HepG2 (cell line): ENCODE data around the gene CAMTA1. TPM values are rescaled to one million over a fixed set of nuclear protein-coding genes. Genes with fewer than 3 reads are reported as not detected.

ENCODE experiments used
- ARNT2 ChIP-seq: sonication (generic); formaldehyde crosslinking; IDR thresholded peaks from 2 replicates; pipeline ENCODE4 v1.8.0; 2022; ENCODE audit warnings: mild to moderate bottlenecking, low read depth, missing genetic modification reagents, moderate library complexity
- ATF5 ChIP-seq: sonication (generic); formaldehyde crosslinking; IDR thresholded peaks from 2 replicates; pipeline ENCODE4 v1.4.0; 2020; ENCODE audit warnings: mild to moderate bottlenecking, low read depth, missing genetic modification reagents
- CC2D1A ChIP-seq: sonication (generic); formaldehyde crosslinking; IDR thresholded peaks from 2 replicates; pipeline ENCODE4 v1.8.1; 2023; ENCODE audit warnings: mild to moderate bottlenecking, missing genetic modification reagents
- CHD2 ChIP-seq: IDR thresholded peaks from 2 replicates; pipeline ENCODE4 v1.6.1; 2011; ENCODE audit warnings: low read depth, low read length, improper control_type of control experiment
- EEA1 ChIP-seq: sonication (generic); formaldehyde crosslinking; IDR thresholded peaks from 2 replicates; pipeline ENCODE4 v1.5.1; 2020; ENCODE audit warnings: mild to moderate bottlenecking, missing genetic modification reagents, borderline replicate concordance
- ETV5 ChIP-seq: IDR thresholded peaks from 2 replicates; pipeline ENCODE4 v1.6.1; 2018; ENCODE audit warnings: missing biosample characterization, missing genetic modification reagents, inconsistent platforms, borderline replicate concordance
- FOSL2 ChIP-seq: sonication (generic); formaldehyde crosslinking; IDR thresholded peaks from 2 replicates; pipeline ENCODE4 v1.4.0; 2020; ENCODE audit warnings: missing genetic modification reagents
- GABPA ChIP-seq, 2 experiments: IDR thresholded peaks; 2 replicates each; pipeline ENCODE4 v1.6.1; 2011 to 2016; ENCODE audit warnings: low read depth in 2 of 2, low read length in 1 of 2, missing biosample characterization in 1 of 2, missing genetic modification characterization in 1 of 2
- GABPB1 ChIP-seq: IDR thresholded peaks from 2 replicates; pipeline ENCODE4 v1.6.1; 2016; ENCODE audit warnings: mild to moderate bottlenecking, missing genetic modification reagents, moderate library complexity, missing compliant biosample characterization
- KIAA2018 ChIP-seq: sonication (generic); formaldehyde crosslinking; IDR thresholded peaks from 2 replicates; pipeline ENCODE4 v1.5.0; 2020; ENCODE audit warnings: mild to moderate bottlenecking, missing genetic modification reagents, borderline replicate concordance
- NR1H2 ChIP-seq: sonication (generic); formaldehyde crosslinking; IDR thresholded peaks from 2 replicates; pipeline ENCODE4 v1.8.1; 2022; ENCODE audit warnings: low read depth, missing genetic modification reagents, borderline replicate concordance
- PATZ1 ChIP-seq: sonication (generic); formaldehyde crosslinking; IDR thresholded peaks from 2 replicates; pipeline ENCODE4 v1.4.0; 2020; ENCODE audit warnings: missing genetic modification reagents
- REXO4 ChIP-seq: sonication (generic); formaldehyde crosslinking; IDR thresholded peaks from 2 replicates; pipeline ENCODE4 v1.8.0; 2022; ENCODE audit warnings: missing genetic modification reagents, mild to moderate bottlenecking, borderline replicate concordance
- TIGD3 ChIP-seq: sonication (generic); formaldehyde crosslinking; IDR thresholded peaks from 2 replicates; pipeline ENCODE4 v1.5.1; 2020; ENCODE audit warnings: mild to moderate bottlenecking, missing genetic modification reagents, borderline replicate concordance
- ZFP1 ChIP-seq: IDR thresholded peaks from 2 replicates; pipeline ENCODE4 v1.6.1; 2016
- ZNF3 ChIP-seq: IDR thresholded peaks from 2 replicates; pipeline ENCODE4 v1.7.0; 2017; ENCODE audit warnings: inconsistent platforms
- ZNF326 ChIP-seq: sonication (generic); formaldehyde crosslinking; IDR thresholded peaks from 2 replicates; pipeline ENCODE4 v1.4.0; 2020; ENCODE audit warnings: missing genetic modification reagents, borderline replicate concordance
- polyA plus RNA-seq, 8 experiments: library from polyadenylated mRNA; depleted of rRNA in 3 of 8; stranded (reverse) in 7 of 8; unstranded in 1 of 8; fragments of >200 nt; fragmentation: Illumina TruSeq in 4 of 8; extraction: Trizol in 4 of 8; gene quantifications; 2 replicates each; pipeline versions ENCODE4 v1.2.1 to v1.2.3, GENCODE V29; 2011 to 2016; ENCODE audit warnings: low read depth in 4 of 8, missing spikeins in 1 of 8, mixed read lengths in 1 of 8; ENCODE audit not compliant: insufficient read depth in 1 of 8
- total RNA-seq, 5 experiments: library from RNA; depleted of rRNA; stranded (reverse); fragments of >200 nt; fragmentation: Illumina TruSeq; extraction: Trizol; gene quantifications; 2 replicates each; pipeline ENCODE4 v1.2.3, GENCODE V29; 2016; ENCODE audit warnings: low read depth in 1 of 5

CAMTA1 gene
- total and polyA plus RNA-seq, 2 of the 13 experiments (the other 11 are each of a cell fraction or from before 2014, with no cell fraction given) = 25.0 to 36.4 TPM

GRCh38 chr1:7608628-7609305, 823.5 kb downstream of the CAMTA1 start (continued):
- no peak for TF ChIP-seq KIAA2018
- peak; percentile 79 for TF ChIP-seq GABPB1 (CRISPR knock-in tag)
- no peak for TF ChIP-seq ARNT2
- no peak for TF ChIP-seq CC2D1A (CRISPR knock-in tag)
- no peak for TF ChIP-seq ZNF326
- TF ChIP-seq ETV5 (CRISPR knock-in tag) = peak; percentile 52; the same call in 1 of the 2 replicates
- no peak for TF ChIP-seq CHD2
- no peak for TF ChIP-seq GABPA (IDR thresholded peaks at IDR 0.05; ENCODE audit: low read depth, low read length)
- TF ChIP-seq GABPA (CRISPR knock-in tag; IDR thresholded peaks at IDR 0.05; ENCODE audit: low read depth) = peak; percentile 76
- no peak for TF ChIP-seq EEA1 (CRISPR knock-in tag)
- TF ChIP-seq FOSL2 (CRISPR knock-in tag) = peak; percentile 87
- no peak for TF ChIP-seq ZFP1
- TF ChIP-seq NR1H2 (CRISPR knock-in tag) = no peak
- TF ChIP-seq ATF5 (CRISPR knock-in tag) = no peak
- no peak for TF ChIP-seq TIGD3
- TF ChIP-seq REXO4 = no peak
- 0 out of 2 replicates have a peak, but pooled peaks have one; percentile 20 for TF ChIP-seq PATZ1 (CRISPR knock-in tag)
- TF ChIP-seq ZNF3 (CRISPR knock-in tag) = no peak
